Loucy (cell line): ENCODE results near the gene CLDN9.

Source experiments
- CTCF ChIP-seq: fragments of 200-600 bp; sonication (generic); conservative IDR thresholded peaks from 2 replicates; pipeline ENCODE4 v1.5.1; 2014; ENCODE audit warnings: mild to moderate bottlenecking, antibody characterized with exemption, low read length
- EZH2phosphoT487 ChIP-seq: fragments of 200-600 bp; IDR thresholded peaks from 2 replicates; pipeline ENCODE4 v1.6.1; 2018; ENCODE audit warnings: antibody characterized with exemption, mild to moderate bottlenecking, moderate library complexity, borderline replicate concordance

GRCh38 chr16:2970563-2970962 lies 42.2 kb upstream of the CLDN9 start:
- TF ChIP-seq CTCF (no peak), EZH2phosphoT487 (no peak)
